HG03060 (cell line): Measurements from ENCODE around the gene EHD4.

ENCODE experiments used
- ATAC-seq: cut with Tn5 transposase; IDR thresholded peaks from one replicate; pipeline ENCODE4 v1.9.1; 2021; ENCODE audit warnings: low read depth, moderate number of reproducible peaks; ENCODE audit not compliant: unreplicated experiment

The EHD4 gene

GRCh38 chr15:41900526-41901380, 71.6 kb downstream of the EHD4 start:
- ATAC-seq = no peak

DNA sequence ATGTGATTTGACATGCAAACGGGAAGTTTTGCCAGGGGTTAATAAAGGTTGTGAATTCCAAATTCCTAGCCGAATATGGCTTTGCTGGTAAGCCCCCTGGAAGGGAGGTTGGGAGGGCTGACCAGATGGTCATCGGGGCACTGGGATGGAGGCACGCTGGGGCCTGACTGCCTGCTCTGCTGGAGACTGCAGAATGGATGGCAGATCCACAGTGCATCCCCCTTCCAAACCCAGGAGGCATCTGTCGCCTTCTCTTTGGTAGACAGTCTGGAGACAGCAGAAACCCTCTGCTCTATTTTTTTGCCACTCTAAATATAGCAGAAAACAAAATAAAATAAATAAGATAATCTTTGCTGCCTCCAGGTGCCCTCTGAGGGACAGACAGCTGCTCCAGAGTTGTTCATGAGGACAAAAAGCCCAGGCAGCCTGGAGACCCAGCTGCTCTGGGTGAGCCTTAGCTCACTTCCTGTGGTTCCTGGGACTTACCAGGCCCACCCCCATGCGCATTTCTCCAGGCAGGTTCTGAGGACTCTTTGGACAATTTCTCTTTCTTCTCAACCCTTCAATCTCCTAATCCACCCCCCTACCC, 72.4 kb downstream of the EHD4 start:
- ATAC-seq = no peak

DNA sequence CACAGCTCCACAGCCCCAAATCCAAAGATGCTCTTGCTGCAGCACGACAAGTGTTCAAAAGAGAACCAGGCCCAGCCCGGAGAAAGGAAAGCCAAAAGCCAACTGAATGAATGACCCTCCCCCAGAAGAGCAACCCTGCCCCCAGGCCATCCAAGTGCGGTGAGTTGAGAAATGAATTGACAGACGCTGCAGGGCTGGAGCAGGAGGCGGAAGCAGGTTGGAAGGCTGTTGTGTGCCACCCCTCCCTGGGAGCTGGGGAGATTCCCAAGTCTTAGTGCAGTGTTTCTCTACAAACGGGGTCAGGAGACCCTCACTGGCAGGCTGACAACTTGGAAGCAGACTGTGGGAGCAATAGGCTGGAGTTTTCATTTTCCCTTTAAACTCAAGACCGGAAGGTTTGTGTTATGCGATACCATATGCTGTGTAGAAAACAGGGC, 75.0 kb downstream of the EHD4 start:
- ATAC-seq = no peak

DNA sequence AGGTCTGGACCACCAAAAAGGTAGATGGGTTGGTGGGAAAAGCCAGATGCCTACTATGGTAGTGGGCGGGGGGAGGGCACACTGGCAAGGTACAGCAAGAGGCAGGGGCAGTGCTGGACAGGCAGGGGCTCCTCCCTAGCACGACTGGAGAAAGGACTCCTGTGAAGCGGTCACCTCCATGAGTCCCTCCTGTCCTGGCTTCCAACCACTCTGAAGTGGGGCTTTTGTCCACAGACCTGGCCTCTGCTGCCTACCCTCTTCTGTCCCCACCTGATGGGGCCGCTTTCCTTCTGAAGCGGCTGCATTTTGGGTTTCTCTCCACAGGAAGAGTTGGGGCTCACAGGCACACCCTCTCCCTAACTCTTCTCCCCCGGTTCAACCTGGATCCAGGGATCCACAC, 75.8 kb downstream of the EHD4 start:
- ATAC-seq = no peak

DNA sequence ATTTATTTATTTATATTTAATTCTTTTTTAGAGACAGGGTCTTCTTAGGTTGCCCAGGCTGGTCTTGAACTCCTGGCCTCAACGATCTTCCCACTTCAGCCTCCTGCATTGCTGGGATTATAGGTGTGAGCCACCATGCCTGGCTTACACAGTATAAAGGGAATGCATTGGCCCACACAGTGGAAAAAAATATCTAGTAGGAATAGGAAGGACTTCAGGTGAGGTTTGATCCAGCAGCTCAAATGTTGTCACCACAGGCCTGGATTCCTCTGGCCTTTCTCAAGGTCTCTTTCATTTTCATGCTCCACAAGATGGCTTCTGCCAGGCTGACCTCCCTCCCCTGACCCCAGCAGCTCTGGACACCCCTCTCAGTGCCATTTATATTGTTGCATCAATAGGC, 76.4 kb downstream of the EHD4 start:
- no peak for ATAC-seq

DNA sequence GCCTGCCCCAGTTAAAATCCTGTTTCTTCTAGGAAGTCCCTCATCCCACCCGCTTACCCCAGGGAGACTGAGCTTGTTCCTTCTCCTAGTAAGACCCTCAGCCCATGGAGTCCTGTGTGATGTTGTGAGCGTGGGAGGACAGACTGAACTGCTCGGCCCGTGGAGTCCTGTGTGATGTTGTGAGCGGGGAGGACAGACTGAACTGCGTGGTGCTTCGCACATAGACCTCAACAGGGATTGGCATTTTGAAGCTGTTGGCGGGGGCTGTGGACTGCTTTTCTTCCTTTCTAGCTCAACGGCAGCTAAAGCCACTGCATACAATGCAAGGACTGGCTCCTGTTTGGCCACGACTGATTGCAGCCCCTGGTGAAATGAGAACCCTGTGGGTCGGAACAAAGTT, 76.9 kb downstream of the EHD4 start:
- ATAC-seq = no peak

DNA sequence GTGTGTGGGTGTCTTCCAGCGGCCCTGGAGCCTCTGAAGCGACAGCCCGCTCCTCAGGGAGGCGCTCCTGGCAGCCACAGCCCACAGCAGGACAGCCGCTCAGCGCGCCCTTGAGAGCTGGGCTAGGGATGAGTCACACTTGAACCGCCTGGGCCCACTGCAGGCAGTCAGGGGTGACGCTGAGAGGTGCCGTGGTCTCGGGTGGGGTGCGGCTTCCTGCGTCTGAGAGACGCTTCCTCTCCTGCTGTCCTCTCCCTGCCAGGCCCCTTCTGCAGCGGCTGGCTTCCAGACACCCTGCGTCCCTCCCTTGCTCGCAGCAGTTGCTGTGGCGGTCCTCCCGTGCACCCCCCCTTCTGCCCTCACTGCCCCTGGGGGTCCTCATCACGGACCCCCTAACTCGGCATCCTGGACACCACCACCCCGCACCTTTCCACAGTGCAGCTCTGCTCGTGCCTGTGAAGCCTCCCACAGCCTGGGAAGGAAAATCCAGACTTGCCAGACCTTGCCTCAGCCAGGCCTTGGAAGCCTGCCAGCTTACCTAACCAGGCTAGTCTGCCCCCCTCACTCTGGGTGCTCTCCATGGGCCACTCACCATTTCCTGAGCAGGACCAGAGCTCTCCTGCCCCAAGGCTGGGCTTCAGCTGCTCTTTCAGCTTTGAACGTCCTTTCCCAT, 77.4 kb downstream of the EHD4 start:
- peak; percentile 48 for ATAC-seq

DNA sequence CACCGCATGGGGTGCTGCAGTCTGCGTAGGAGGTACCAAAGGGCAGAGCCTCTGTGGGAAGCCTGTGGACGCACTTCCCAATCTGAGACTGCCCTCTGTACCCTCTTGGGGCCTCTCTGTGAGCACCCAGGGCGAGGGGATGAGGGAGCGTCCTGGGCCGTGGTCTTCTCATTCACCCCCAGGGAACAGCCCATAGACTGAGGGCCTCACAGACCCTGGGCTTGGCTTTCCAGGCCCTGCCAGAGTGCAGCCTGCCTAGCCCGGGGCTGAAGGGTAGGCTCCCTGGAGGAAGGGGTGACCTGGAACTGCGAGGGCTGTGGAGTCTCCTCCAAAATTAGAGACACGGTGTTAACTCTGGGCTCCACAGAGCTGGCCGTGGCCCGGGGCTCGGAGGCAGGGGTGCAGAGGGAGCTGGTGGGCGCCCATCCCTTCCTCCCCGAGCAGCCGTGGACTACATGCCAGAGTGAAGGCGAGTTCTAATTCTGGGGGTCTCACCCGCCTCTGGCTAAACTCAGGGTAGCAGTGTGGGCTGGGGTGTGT, 78.0 kb downstream of the EHD4 start:
- ATAC-seq = no peak

DNA sequence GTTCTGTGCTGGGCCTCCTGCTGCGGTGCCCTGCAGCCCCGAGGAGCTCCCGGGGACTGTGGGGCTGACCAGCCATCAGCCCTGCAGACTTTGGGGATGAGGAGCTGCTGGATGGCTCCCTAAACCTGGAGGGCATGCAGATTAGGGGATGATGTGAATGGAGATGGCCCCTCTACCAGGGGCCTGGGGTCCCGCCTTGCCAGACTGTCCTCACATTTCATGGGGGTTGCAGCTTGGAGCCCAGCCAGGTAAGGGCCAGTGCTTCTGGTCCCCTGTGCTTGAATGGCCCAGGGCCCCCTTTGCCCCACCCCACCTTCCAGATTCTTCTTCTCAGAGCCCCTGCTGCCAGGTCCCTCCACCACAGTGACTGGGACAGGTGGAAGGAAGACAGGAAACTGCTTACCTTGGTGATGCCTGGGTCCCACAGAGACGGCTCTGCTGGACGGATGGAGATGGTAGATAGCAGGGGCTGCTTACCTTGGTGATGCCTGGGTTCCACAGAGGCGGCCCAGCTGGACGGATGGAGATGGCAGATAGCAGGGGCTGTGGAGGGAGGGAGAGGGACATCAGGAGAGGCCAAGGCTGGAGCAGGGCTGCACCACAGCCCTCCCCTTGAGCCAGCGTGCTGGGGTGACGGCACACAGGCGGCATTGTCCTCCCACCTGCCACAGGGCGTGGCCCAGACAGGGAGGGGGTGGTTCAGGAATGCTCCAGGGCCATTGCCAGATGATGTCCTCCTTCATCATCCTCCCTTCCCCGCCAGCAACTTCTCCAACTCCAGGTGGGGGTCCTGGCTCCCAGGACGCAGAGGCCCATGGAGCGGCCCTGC, 78.7 kb downstream of the EHD4 start, which contains the start of gene SPTBN5:
SPTBN5 (minus strand) TSS at position 632 of the 829 bp plus-strand sequence; CDS start at position 76, 556 bp downstream.
- no peak for ATAC-seq

- no peak for ATAC-seq
Observed at GRCh38 chr15:41892621-41893421, 79.5 kb downstream of the EHD4 start.

DNA sequence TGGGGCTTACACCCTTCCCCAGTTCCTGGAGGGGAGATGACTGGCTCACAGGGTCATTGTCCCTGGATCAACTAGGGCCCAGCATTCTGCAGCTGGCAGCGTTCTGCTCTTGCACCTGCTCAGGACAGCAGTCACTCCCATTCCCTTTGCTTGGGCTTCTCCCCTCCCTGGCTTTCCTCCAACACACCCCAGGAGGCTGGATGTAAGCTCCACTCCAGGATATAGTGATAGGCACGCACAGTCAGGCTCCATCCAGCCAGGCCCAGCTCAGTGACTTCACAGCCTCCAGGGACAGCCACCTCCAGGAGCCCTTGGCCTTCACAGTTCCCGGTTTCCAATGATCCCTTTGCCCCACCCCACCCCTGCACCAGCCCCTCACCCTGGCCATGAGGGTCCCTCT, 80.4 kb downstream of the EHD4 start:
- ATAC-seq = no peak

DNA sequence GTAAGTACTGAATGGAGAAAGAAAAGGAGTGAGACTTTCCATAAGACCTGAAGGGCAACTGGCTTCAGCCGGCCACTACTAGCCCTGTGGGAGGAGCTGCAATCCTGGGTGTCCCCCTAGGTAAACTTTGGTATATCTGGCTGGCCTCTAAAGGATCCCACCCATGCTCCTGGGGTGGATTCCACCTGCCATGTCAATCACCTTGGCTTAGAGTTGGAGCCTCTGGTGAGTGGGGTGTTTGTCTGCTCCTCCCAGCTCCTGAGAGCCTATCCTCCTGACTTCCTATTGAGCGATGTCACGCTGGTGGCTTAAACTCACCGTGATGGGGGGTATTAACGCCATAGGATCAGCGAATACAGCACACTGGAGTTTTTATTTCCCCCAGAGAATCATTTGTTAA, 81.1 kb downstream of the EHD4 start:
- ATAC-seq = no peak

GRCh38 chr15:41890050-41890690, 82.2 kb downstream of the EHD4 start:
- no peak for ATAC-seq

DNA sequence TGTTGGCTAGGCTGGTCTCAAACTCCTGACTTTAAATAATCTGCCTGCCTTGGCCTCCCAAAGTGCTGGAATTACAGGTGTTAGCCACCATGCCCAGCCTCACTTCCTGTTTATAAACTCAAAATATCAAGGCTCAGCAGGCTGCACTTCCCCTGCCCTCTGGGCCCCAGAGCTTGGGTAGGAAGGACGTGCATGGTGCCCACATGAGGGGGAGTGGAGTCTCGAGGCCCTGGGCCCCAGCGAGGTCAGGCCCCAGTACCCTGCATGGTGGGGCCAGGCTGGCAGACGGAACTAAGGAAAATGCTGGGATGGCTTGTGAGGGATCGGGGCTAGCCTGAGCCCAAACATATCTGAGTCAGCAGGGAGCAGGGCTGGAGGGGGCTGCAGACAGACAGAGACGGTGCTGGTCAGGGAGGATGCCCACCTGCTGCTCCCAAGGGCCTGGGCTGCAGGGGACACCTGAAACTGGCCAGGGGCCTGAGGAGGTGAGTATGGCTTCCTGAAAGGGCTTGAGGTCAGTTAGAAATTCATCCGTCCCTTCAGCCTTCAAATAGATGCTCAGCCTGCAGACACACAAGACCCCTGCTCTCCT, 83.6 kb downstream of the EHD4 start:
- no peak for ATAC-seq

DNA sequence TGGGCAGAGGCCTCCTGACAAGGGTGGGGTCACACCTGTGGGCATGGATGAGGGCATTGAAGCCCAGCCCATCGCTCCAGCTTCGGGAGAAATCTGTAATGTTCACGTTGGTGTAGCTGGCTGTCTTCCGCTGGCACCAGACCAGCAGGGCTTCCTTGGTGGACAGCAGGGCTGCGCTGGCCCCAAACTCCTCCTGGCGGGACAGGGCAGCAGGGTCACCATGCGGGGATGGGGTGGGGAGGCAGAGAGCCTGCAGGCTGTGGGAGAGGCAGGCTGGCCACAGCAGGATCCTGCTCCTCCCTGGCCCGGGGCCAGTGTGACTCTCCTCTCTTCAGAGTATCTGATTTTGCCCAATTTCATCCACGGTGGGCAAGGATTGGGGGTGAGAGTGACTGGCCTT, 84.5 kb downstream of the EHD4 start:
- no peak for ATAC-seq

DNA sequence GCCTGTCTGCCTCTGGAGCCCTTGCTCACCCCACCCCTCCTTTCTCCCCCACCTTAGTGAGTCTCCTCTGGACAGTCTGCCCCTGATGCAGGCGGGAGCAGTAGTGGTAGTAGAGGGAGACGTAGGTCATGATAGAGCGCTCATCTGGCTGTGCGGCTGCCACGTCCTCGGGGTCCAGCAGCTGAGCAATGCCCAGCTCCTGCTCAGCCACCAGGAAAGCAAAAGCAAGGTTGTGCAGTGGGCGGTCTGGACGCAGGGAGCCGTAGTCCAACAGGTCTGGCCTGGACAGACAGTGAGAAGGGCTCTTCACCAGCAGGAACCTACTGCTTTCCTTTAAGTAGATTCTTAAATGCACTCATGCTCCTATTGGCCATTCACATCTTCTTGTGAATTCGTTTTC, 85.2 kb downstream of the EHD4 start:
- no peak for ATAC-seq

DNA sequence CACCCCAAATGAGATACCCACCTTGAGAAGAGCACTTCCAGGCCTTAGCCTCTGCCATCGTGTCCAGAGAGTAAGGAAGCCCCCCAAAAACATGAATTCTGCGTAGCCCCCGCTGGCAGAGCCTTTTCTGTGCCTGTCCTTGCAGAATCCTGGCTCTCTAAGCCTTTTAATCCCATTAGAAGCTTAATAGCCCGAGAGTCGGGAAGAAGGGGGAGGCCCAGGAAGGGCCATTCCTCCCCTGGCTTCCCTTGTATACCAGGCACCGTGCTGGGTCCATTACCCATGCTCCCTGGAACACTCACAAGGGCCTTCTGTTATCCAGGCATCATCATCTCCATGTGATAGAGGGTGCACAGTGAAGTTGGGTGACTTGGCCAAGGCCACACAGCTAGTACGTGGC, 85.6 kb downstream of the EHD4 start:
- ATAC-seq = no peak

- no peak for ATAC-seq
Observed at GRCh38 chr15:41885841-41886240, 86.5 kb downstream of the EHD4 start.

DNA sequence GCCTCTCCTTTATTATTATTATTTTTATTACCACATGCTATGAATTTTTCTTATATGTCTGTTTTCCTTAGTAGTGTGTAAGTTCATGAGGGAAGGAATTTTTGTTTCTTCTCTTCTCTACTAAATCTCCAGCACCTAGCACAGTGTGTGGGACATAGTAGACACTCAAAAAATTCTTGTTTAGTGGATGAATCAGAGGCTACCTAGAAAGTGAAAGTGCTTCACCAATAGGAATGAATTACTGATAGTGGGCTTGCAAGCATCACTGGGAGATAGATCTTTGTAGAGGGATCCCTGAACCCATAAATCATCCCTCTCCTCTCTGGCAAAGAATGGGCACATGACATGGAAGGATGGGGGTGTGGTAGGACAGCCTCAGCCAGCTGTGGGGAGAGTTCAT, 87.0 kb downstream of the EHD4 start:
- ATAC-seq = no peak
